HG03439 (cell line): Measurements from ENCODE around the gene GZMM.
"Not testable (repeated sequence)": the region's sequence is repeated elsewhere in the genome, so short reads cannot be mapped to it uniquely, and the experiment has no call there.

Source experiments
- ATAC-seq: cut with Tn5 transposase; IDR thresholded peaks from one replicate; pipeline ENCODE4 v1.9.1; 2021; ENCODE audit warnings: mild to moderate bottlenecking, moderate library complexity; ENCODE audit not compliant: unreplicated experiment

Gene GZMM

DNA sequence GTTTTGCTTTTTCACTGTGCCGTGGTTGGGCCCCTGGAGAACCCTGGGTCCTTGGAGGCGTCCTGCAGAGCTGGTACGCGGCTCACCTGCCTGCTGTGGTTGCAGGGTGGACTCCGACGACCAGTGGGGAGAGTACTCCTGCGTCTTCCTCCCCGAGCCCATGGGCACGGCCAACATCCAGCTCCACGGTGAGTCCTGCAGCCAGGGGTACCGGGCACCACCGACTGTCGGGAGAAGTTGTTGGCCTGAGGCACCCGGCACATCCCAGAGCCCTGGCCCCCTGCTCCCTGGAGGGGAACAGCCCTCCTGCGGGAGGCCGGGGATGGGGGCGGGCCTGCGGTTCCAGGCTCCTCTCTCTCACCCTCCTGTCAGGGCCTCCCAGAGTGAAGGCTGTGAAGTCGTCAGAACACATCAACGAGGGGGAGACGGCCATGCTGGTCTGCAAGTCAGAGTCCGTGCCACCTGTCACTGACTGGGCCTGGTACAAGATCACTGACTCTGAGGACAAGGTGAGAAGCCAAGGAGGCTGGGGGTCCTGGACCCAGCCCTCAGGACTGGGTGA lies 36.5 kb downstream of the GZMM start:
- no peak for ATAC-seq

- no peak for ATAC-seq
Measured at GRCh38 chr19:581399-582111, 37.7 kb downstream of the GZMM start.

DNA sequence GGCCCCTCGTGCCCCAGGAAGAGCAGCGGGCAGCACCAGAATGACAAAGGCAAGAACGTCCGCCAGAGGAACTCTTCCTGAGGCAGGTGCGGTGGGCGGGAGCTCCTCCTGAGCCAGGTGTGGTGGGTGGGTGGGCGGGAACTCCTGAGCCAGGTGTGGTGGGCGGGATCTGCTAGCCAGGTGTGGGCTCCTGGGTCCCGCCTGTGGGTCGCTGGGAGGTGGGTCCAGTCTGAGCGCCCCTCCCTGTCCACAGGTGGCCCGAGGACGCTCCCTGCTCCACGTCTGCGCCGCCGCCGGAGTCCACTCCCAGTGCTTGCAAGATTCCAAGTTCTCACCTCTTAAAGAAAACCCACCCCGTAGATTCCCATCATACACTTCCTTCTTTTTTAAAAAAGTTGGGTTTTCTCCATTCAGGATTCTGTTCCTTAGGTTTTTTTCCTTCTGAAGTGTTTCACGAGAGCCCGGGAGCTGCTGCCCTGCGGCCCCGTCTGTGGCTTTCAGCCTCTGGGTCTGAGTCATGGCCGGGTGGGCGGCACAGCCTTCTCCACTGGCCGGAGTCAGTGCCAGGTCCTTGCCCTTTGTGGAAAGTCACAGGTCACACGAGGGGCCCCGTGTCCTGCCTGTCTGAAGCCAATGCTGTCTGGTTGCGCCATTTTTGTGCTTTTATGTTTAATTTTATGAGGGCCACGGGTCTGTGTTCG lies 38.8 kb downstream of the GZMM start:
- ATAC-seq = no peak

GRCh38 chr19:583198-583967 lies 39.5 kb downstream of the GZMM start:
- ATAC-seq = no peak

- ATAC-seq = no peak
Measured at GRCh38 chr19:583968-584239, 40.1 kb downstream of the GZMM start.

DNA sequence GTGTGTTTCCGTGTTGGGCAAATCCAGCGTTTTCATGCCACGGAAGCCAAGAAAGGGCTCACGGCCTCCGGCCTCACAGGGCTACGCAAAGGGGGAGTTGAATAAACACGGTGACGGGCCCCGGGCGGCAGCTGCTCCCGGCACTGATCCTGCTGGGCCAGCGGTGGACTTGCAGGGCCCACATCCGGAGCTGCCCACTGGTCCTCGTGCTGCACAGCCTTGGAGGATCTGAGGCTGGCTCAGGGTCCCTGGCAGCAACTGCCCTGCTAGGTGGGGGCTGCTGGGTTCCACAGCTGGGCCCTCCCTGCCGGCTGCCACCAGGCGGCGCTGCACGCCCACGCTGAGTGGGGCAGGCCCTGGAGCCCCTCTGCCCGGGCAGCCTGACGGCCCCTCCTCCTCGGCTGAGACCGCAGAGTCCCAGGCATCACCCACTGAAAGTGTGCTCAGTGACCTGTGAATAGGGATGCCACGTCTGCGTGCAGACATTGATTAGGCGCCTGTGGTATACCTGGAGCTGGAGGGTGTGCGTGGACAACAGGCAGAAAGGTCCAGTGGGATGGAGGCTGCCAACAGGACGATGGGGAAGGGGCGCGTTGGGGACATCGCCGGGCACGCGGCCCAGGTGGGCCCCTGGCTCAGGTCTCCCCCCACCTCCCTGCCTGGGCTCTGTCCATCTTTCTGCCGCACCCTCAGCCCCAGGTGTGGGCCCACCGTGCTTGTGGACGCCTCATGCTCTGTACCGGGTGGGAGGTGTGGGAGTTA lies 40.6 kb downstream of the GZMM start:
- ATAC-seq = no peak

GRCh38 chr19:585146-585545 lies 41.3 kb downstream of the GZMM start:
- ATAC-seq = not testable (repeated sequence)

- ATAC-seq = no peak
Measured at GRCh38 chr19:585551-586110, 41.8 kb downstream of the GZMM start.

DNA sequence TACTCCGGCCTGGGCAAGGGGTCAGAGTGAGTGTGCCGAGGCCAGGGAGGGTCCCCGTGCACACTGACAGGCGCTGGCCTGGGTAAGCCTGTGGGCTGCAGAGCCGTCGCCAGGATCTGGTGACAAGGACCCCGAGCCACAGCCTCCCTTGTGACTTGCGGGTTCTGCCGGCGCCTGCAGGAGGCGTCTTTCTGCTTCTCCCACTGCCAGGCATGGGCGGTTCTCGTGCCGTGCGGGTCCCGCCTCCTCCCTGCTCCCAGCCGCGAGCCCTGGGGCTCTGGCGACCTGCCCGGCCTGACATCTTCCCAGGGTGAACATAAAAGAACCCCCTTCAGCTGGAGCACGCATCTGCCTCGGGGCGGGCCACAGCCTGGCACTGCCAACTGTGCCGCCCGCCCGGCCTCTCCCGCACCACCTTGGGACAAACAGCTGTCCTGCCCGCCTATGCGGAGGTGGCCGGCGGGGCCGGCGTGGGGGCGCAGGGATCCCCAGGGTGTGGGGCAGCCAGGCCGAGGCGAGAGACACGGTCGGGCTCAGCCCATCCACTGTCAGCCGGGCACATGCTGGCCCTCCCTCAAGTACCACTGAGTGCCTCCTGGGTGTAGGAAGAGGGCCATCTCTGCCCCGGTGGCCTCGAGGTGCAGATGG lies 44.4 kb downstream of the GZMM start:
- ATAC-seq = no peak

DNA sequence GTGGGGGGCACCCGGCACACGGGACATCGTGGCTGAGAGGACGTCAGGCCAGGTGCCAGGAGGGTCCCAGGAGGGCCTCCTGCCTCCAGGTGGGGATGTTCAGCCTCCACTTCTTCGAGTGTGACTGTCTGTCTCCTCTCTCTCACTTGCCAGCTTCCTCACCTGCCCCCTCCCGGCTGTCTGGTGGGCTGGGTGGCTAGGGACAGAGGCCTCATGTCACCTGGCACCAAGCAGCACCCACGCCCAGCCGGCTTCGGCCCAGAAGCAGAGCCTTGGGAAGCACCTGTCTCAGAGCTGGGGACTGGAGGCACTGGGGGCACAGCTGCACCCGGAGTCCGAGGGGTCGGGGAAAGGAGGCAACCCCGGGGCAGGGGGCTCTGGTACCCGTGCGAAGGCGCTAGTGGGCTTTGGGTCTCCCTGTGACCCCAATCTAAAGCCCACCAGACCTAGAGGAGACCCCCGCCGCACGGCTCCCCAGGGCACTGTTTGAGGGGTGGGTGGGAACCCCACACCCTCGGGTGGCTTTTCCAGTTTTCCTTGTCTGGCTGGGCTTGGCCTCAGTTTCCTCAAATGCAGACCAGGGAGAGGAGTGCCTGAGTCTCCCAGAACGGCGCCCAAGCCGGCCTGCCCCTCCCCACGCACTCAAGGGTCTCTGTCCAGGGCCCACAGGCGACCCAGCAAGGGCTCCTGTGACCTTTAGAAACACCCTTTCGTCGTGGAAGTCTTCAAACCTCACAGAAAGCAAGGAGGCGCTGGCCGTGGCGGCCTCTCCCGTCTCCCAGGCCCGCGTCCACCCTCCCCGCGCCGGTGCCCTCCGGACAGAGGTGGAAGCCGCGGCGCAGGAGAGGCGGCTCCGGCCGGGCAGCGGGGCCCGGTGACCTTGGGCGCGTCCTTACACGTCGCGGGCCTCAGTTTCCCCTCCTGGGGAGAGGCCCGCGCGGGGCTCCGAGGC lies 45.2 kb downstream of the GZMM start:
- no peak for ATAC-seq

DNA sequence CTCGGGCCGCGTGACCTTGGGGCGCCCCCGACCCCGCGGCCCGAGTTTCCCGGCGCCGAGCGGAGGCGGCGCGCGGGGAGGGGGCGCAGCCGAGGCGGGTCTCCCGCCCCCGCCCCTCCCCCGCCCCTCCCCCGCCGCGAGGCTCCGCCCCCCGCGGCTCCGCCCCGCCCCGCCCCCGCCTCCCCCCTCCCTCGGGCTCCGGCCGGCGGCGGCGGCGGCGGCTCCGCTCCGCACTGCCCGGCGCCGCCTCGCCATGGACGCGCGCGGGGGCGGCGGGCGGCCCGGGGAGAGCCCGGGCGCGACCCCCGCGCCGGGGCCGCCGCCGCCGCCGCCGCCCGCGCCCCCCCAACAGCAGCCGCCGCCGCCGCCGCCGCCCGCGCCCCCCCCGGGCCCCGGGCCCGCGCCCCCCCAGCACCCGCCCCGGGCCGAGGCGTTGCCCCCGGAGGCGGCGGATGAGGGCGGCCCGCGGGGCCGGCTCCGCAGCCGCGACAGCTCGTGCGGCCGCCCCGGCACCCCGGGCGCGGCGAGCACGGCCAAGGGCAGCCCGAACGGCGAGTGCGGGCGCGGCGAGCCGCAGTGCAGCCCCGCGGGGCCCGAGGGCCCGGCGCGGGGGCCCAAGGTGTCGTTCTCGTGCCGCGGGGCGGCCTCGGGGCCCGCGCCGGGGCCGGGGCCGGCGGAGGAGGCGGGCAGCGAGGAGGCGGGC lies 46.0 kb downstream of the GZMM start, which contains the start of gene HCN2:
TSS of gene HCN2 (plus strand) at position 189 of the 703 bp plus-strand sequence. CDS start at position 254, 65 bp downstream.
- ATAC-seq = no peak

DNA sequence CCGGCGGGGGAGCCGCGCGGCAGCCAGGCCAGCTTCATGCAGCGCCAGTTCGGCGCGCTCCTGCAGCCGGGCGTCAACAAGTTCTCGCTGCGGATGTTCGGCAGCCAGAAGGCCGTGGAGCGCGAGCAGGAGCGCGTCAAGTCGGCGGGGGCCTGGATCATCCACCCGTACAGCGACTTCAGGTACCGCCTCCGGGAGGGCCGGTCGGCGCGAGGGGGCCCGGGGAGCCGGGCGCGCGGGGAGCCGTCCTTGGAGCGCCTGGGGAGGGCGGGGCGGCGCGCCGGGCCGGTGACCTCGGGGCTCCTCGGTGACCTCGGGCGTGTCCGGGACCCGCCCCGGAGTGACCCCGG lies 46.5 kb downstream of the GZMM start:
- no peak for ATAC-seq

DNA sequence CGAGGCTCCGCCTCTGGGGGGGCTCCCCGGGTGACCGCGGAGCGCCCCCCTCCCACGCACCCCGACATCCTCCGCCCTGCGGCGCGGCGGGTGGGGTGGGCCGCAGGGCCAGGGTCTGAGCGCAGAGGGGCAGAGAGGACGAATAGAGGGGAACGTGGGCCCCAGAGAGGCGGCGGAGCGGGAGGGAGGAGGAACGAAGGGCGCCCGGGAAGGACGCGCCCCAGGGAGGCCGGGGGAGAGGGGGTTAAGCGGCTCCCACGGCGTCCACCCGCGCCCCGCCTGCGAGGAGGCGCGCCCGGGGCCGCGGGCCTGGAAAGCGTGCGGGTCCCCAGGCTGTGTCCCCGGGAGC lies 46.9 kb downstream of the GZMM start:
- no peak for ATAC-seq

- no peak for ATAC-seq
Measured at GRCh38 chr19:591099-591958, 47.5 kb downstream of the GZMM start.

GRCh38 chr19:592101-592500 lies 48.2 kb downstream of the GZMM start:
- no peak for ATAC-seq

- no peak for ATAC-seq
Measured at GRCh38 chr19:593055-593454, 49.2 kb downstream of the GZMM start.

DNA sequence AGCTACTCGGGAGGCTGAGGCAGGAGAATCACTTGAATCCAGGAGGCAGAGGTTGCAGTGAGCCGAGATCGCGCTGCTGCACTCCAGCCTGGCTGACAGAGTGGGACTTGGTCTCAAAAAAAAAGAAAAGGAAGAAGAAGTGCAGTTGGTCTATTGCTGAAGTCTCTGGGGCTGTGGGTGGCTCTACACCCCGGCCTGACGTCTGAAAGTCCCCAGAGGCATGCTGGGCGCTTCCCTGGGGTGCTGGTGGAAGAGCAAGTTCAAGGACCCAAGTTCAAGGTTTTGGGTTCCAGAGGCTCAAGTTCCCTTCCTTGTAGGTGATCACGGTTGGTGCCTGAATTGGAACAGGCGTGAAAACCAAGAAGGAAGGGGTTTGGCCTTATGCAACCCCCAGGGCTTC lies 49.7 kb downstream of the GZMM start:
- no peak for ATAC-seq
